DMS114 treated with DMSO at 0.1 percent for 48 hours (cell line): ENCODE results near the gene LMO7.
"Not testable (repeated sequence)": the region's sequence is repeated elsewhere in the genome, so short reads cannot be mapped to it uniquely, and the experiment has no call there.

Experiments
- DNase-seq: peaks from one replicate; lab custom pipeline; 2025; ENCODE audit not compliant: unreplicated experiment; lab: John Stamatoyannopoulos, UW

The LMO7 gene

GRCh38 chr13:75695908-75696307, 59.8 kb downstream of the LMO7 start:
- peak; percentile 27 for DNase-seq

GRCh38 chr13:75699062-75699461, 62.9 kb downstream of the LMO7 start:
- DNase-seq: no peak

DNA sequence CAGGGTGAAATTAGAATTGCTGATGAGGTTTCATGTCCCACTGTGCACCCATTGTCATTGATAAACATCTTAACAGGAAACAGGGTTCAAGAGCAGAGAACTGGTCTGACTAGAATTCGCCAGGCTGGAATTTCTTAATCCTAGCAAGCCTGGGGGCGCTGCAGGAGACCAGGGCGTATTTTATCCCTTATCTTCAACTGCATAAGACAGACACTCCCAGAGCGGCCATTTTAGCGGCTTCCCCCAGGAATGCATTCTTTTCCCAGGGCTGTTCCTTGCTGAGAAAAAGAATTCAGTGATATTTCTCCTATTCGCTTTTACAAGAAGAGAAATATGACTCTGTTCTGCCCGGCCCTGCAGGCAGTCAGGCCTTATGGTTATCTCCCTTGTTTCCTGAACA, 63.6 kb downstream of the LMO7 start:
- DNase-seq: not testable (repeated sequence)

- no peak for DNase-seq
Observed at GRCh38 chr13:75700552-75700951, 64.4 kb downstream of the LMO7 start.

DNA sequence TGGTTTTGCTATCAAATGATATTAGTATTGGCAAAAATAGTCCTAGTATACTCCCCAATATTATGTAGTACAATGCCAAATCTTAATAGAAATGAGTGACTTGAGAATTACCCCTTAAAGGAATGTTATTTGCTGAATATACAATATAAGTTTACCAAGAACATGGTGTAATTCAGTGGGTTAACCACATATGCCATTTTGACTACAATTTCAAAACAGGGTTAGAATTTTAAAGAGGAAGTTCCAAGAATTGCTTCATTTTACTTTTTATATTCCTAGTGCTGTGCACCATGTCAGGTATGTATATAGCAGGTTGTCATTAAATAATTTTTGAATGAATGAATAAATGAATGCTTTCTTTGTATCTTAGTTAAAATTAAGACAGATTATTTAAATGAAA, 66.3 kb downstream of the LMO7 start:
- DNase-seq: no peak

- DNase-seq: no peak
Observed at GRCh38 chr13:75703769-75704168, 67.6 kb downstream of the LMO7 start.

DNA sequence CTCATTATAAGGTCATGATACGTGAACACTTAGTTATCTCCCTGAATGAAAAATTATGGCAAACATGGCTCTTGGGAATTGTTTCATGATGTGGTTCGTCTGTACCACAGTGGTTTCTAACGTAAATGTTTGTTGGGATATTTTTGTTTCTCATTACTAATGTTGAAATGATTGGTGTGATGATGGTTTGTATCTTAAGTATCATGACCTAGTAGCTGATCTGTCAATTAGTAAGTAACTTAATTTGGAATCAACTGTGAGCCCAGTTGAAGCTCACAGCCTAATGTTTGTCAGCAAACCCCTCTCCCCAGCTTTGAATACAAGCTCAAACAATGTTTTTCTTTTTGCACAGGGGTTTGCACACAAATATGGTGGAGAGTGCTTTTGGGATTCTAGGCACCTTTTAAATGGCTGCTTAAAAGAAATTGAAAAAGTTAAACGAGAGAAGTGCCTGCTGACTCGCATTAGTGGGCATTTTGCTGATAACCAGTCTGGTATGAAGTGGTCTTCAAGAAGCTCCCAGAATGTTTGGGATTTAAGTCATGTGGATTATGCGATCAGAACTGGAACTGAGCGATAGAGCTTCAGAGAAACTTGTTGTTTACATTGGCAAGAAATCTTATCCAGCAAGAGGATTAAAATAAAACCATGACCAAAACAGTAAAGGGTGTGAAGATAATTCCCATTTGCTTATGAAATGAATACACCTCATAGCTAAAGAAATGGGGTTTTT, 68.2 kb downstream of the LMO7 start:
- no peak for DNase-seq

GRCh38 chr13:75704927-75705288, 68.8 kb downstream of the LMO7 start:
- DNase-seq: no peak

DNA sequence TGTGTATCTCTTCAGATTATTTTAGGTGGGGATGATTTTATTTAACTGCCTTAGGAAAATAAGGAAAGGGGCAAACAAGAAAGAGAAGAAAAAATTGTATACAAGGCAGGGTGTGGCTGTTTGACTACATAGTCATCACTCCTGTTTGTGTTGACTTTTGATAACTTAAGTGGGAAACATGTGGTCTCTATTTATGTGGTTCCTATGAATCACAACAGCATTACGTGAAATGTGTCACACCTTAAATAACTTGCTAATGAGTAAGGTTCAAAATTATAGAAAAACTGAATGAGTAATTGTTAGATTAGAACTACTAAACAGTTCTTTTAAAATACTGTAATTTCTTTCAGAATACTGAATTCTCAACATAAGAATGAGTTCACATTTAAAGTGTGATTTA, 69.3 kb downstream of the LMO7 start:
- no peak for DNase-seq

DNA sequence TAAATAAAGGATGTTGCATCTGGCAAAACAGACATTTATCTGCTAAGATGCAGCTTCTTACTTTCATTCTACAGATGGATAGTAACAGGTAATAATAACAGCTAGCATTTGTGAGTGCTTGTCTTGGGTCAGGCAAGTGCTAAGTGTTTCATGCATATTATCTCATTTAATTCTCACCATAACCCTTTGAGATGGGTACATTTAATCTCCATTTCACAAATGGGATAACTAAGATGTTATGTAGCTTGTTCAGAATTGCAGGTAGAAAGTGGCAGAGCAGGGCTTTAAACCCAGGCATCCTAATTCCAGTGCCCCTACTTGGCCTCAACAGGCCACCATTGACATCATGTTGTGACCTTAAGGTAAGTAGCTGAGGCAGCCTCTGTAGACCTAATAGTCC, 69.8 kb downstream of the LMO7 start:
- no peak for DNase-seq

DNA sequence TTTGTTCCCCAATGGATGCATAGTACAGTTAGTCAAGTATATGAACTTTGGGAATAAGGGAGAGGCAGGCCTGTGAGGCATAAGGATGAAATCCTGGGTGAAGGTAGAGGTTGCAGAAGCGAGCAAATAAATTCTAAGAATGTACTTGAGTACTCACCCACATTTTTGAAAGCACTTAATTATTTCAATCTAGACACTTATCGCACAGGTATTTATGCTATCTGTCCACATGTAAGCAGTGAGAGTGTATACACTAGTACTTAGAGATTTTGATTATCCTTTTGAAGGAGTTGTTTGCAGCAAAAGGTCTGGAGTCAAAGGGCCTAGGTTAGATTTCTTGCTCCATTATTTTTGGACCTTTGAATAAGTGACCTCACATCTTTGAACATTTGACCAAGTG, 77.7 kb downstream of the LMO7 start:
- DNase-seq: no peak

DNA sequence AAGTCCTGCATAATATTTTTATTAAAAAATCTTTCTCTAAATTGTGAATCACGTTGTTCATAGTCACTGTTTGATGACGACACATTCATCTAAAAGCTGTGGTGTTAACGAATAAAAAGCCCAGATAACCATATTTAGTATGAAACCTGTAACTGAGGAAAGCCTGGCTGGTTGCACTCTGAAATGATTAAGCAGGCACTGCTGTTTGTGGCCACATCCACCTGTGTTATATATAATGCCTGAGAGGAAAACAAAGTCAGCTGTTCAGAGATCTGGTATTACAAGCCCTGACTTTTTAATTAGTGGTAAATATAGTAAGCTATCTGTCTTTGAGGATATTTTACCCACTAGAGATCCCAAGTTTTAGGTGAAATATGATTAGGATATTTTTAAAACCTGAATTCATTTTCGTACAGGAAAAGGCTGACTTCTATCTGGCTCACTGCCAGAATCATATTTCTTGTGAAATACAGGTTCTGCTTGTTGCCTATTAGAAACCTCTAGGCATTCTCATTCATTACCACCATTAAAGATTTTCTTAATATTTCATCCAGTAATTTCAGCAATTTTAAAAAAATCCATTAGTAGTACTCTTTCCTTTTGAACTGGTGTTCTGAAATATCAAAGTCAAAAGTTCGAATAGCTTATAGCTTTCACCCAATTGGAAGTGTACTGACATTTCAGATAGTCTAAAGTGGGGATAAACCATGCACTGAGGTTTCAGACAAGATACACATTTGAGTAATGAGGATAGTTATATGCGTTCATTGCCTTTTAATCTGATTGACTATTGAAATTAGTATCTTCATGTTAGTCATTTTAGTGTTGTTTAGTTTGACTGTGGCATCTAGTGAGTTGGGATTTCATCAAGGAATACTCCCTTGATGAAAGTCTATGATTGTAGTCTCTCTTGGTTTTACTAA, 79.7 kb downstream of the LMO7 start:
- no peak for DNase-seq

DNA sequence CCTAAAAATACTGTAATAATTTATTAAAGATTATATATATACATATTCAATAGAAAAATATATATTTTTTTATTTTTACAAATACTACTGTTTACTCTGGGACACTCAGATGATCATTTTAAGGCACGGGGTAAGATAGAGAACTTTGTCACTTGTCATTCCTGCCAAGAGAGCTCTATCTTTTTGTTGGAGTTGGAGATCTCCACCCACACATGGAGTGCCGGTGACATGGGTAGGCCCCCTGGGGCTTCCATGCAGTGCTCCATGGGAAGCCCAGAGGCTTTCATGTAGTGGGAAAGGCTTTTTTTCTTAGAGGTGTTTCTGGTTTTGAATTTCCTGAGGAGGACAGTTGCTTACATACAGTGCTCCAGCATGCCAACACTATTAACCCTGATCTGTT, 81.4 kb downstream of the LMO7 start:
- DNase-seq: no peak

- DNase-seq: no peak
Observed at GRCh38 chr13:75721307-75721706, 85.2 kb downstream of the LMO7 start.

- DNase-seq: no peak
Observed at GRCh38 chr13:75723901-75724300, 87.8 kb downstream of the LMO7 start.

DNA sequence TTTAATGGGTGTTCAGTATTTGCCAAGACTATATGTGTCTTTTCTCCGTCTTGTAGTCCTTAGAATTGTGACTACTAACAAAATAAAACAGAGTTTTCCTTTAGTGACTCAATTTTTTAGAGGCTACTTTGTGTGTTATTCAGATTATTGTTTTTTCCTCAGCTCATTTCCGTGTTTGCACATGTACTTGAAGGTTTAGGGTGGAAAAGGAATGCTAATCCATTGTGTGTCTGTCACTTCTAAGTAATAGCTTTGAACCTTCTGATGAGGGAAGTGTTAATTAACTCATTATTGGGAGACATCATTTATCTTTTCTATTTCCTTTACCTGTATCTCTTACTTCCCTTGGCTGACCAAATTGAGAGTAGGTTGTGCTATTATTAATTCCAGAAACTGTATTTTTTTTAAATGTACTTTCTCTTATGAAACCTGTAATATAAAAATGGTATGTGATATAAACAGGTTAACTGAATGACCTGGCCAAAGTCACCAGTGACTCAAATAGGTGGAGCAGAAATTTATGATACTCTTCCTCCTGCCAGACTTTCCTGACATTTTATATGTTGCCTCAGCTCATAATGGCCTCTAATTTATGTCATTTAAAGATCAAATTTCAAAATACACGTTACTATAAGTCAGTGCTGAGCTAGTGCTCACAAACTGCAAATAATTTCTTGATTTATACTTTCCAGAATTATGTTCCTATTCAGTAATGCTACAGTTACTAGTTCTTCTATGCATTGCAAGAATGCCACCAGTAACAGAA, 88.8 kb downstream of the LMO7 start:
- no peak for DNase-seq

DNA sequence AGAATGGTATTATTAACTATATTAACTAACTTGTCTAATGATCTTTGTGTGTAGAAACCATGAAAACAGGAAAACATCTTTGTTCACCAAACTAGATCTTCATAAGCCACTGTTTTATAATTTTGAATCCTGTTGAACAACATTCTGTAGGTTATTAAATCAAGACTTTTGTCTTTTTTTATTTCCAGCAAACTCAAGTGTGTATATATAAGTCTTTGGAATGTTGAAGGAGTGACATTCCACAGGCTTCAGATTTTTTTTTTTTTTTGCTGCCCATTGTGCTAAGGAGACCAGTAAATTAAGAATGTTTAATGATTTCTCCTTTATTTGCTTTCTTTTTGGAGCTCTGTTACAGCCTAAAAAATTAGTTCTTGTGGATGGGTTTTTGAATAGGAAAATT, 89.6 kb downstream of the LMO7 start:
- no peak for DNase-seq

GRCh38 chr13:75726306-75726705, 90.2 kb downstream of the LMO7 start:
- no peak for DNase-seq

DNA sequence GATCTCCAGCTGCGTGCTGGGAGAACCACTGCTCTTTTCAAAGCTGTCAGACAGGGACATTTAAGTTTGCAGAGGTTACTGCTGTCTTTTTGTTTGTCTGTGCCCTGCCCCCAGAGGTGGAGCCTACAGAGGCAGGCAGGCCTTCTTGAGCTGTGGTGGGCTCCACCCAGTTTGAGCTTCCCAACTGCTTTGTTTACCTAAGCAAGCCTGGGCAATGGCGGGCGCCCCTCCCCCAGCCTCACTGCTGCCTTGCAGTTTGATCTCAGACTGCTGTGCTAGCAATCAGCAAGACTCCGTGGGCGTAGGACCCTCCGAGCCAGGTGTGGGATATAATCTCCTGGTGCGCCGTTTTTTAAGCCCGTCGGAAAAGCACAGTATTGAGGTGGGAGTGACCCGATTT, 97.0 kb downstream of the LMO7 start:
- DNase-seq: not testable (repeated sequence)

DNA sequence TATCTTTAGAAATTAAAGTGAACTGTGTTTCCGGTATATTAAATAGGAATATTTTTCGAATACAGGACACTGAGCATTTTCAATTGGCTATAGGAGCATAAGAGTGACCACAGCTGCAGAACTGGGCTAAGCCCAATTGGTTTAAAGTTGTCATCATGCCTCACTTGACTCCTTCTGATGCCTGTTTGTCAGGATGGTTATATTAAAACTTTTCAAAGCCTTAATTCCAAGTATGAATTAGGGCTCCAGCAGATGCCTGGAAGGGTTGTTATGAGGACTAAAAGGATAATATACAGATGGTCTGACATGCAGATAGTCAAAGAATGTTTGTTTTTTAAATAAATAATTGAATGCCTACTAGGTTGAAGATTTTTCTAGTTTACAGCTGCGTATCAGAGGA, 100.0 kb downstream of the LMO7 start:
- DNase-seq: no peak

GRCh38 chr13:75738841-75739240, 102.7 kb downstream of the LMO7 start:
- DNase-seq: no peak
